GM12865 (cell line): ENCODE results near the gene DNAJC5.

ENCODE experiments used
- DNase-seq: peaks from one replicate; pipeline ENCODE4 v3.0.0; 2010; ENCODE audit warnings: low read depth
- H3K4me3 ChIP-seq: 2 replicates; pipeline ENCODE4 v1.5.1; 2011; ENCODE audit warnings: mild to moderate bottlenecking, low read depth, low read length, control low read depth
- TF ChIP-seq, protein P1 (sequence below): IDR thresholded peaks from 2 replicates; pipeline ENCODE4 v1.5.1; 2011; ENCODE audit warnings: low read length, control low read depth, low read depth, inconsistent platforms; ENCODE audit not compliant: insufficient read depth; ENCODE audit errors: missing control alignments

Gene DNAJC5

DNA sequence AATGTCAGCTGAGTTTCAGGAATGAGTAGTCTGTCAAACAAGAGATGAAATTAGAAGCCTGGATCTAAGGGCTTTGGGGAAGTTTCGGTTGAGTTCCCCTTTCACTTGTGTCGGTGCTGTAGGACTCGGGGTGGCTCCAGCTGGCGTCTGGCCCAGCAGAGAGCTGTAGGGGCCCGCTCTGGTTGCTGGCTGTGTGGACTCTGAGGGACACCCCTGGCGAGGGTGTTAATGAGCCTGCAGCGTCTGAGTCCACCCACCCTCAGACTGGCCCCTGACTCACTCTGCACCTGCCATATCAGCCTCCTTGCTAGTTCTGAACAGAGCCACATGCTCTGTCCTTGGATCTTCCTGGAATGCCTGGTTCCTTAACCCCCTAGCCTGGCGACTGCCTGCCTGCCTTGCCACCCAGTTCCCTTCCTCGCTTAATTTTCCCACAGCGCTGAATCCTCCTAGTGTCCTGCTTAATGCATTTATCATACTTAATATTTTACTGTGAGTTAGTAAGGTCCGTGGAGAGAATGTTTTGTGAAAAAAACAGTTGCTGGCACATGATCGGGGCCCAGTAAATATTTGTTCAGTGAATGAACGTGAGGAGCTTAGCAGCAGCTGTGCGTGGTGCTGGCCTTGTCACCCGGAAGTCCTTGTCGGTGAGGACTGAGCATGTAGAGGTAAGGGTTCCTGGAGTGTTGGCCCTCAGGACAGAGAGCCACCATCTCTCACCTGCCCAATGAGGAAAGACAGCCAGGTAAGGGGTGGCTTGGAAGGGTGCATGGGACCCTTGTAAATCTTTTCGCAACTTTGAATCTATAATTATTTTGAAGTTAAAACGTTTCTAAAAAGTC, 1.6 kb downstream of the DNAJC5 start:
- TF ChIP-seq, protein P1, sequence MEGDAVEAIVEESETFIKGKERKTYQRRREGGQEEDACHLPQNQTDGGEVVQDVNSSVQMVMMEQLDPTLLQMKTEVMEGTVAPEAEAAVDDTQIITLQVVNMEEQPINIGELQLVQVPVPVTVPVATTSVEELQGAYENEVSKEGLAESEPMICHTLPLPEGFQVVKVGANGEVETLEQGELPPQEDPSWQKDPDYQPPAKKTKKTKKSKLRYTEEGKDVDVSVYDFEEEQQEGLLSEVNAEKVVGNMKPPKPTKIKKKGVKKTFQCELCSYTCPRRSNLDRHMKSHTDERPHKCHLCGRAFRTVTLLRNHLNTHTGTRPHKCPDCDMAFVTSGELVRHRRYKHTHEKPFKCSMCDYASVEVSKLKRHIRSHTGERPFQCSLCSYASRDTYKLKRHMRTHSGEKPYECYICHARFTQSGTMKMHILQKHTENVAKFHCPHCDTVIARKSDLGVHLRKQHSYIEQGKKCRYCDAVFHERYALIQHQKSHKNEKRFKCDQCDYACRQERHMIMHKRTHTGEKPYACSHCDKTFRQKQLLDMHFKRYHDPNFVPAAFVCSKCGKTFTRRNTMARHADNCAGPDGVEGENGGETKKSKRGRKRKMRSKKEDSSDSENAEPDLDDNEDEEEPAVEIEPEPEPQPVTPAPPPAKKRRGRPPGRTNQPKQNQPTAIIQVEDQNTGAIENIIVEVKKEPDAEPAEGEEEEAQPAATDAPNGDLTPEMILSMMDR = no peak
- peak; percentile 78 for DNase-seq
- H3K4me3 ChIP-seq = peak overlapping the region; percentile 92

DNA sequence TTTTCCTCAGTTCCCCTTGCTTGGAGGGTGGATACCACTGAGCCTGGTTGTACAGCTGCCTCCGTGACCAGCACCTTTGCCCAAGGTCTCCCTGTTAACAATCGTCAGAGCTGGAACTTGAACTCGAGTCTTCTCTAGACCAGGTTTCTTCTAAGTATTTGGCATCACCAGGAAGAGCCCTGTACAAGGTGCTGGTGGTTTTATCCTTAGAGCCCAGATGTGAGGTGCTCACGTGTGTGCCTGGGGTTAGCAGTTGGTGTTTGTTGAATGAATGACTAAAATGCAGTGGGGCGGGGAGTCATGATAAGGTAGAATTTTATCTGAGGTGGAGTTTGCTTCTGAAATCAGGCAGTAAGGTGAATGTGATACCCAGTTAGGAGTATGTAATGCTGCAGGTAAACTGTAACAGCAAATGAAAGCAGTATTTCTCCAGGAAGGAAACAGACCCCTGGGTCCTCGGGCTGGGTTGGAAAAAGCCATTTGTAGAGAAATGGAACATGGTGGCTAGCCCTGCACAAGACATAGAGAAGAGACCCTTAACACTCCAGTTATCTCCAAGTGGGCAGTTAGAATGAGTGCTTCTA, 3.1 kb downstream of the DNAJC5 start:
- TF ChIP-seq, protein P1 = no peak
- no peak for DNase-seq
- H3K4me3 ChIP-seq = no peak overlapping the region

DNA sequence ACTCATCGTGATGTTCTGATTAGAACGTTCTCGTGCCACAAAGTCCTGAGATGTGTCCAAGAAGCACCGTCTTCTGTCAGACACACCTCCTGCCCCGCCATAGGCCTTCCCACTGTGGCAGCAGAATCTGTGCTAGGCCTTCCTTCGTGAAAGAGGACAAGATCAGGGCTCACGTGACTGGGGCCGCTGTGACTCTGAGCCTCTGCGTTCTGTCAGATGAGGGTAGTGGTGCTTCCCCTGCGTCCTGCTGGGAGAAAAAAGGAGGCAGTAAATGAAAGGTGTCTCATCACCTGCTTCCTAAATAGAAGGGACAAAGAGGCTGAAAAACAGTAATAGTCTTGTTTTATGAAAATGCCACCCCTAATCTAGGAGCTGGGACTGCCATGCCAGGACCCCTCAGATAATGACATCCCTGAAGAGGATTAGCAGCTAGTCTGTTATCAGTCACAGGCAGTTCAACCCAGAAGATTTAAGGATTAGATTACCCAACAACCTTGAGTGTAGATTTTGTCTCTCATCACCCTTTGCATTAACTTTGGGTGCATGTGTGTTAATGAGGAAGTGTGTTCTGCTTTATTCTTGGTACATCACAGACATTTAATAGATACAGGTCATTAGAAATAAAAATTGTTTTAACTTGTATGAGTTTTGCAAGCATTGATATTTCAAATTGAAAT, 4.1 kb downstream of the DNAJC5 start:
- TF ChIP-seq, protein P1 = no peak
- no peak for DNase-seq
- H3K4me3 ChIP-seq = no peak overlapping the region

DNA sequence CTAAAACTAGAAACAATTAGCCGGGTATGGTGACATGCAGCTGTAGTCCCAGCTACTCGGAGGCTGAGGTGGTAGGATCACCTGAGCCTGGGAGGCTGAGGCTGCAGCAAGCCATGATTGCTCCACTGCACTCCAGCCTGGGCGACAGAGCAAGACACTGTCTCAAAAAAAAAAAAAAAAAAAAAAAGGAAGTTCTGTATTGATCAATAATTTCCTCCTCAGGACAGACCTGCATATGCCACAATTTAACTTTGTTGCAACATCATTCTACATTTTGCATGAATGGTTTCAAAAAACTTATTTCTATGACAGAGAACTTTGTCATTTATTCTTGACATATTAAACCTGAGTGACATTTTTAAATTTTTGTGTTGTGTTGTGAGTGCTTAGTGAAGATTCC, 5.5 kb downstream of the DNAJC5 start:
- DNase-seq = no peak
- H3K4me3 ChIP-seq = no peak overlapping the region
- TF ChIP-seq, protein P1 = no peak

DNA sequence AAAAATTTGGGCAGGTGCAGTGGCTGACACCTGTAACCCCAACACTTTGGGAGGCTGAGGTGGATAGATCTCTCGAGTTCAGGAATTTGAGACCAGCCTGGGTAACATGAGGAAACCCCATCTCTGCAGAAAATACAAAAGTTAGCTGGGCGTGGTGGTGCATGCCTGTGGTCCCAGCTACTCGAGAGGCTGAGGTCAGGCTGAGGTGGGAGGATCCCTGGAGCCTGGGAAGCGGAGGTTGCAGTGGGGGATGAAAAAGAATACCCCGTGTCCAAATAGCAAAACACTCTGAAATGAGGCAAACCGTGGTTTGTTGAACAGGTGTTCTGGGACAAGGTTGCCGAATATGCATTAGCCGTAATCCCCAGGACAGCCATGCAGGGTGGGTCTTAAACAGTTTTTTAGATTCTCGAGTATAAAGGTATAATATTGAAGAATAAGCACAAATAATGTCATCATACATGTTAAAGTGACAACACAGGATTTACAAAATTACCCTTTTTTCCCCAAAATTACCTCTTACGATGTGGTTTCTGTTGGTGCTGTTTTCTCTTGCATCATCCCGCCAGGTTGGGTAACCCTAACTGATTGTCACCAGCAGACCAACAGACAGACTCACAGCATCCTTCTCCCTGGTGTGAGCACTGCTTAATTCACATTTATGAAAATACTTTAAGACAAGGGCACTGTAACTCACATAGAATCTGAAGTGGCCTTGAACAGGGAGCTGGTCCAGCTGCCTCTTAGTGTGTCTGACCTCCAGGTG, 9.1 kb downstream of the DNAJC5 start:
- H3K4me3 ChIP-seq = no peak overlapping the region
- TF ChIP-seq, protein P1 = no peak
- DNase-seq = no peak

DNA sequence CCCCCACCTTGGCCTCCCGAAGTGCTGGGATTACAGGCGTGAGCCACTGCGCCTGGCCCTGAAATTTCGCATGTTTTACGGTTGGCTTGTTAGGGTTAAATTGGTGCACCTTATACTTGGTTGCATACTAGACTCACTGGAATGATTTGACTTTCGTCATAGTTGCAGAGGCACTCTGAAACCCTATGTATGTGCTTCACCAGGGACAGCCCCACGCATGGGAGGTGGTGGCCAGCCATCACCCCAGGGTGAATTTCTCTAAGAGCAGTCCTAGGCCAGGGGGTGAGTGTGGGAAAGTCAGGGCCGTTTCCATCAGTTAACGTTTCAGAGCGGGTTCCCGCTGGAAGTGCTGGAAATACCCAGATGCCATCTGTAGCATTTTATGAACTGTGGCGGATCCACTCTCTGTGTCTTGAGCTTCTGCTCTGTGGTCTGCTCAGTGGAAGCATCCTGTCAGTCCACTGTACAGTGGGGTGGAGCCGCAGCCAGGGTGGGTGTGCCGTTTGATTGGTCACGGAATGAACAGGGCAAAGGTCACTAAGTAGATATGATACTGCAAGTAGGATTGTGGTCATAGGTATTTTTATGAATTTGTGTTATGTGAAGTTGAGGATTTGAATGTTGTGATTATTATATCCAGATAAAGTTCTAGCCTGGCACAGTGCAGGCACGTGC, 13.2 kb downstream of the DNAJC5 start:
- TF ChIP-seq, protein P1 = no peak
- DNase-seq = peak; percentile 47
- H3K4me3 ChIP-seq = no peak overlapping the region
